Hepatocyte (in vitro differentiated cells): ENCODE data around the gene FBXO10.

Experiments used
- EZH2 ChIP-seq: fragments of 200-600 bp; sonication (generic); IDR thresholded peaks from 2 replicates; pipeline ENCODE4 v1.6.1; 2016; ENCODE audit warnings: antibody characterized with exemption, mild to moderate bottlenecking, borderline replicate concordance
- EZH2phosphoT487 ChIP-seq: fragments of 200-600 bp; sonication (generic); IDR thresholded peaks from one replicate; pipeline ENCODE4 v1.6.1; 2018; ENCODE audit warnings: antibody characterized with exemption, mild to moderate bottlenecking, low read depth, moderate library complexity; ENCODE audit not compliant: unreplicated experiment, severe bottlenecking
- TF ChIP-seq, protein P1 (sequence below): fragments of 200-600 bp; sonication (generic); IDR thresholded peaks from 2 replicates; pipeline ENCODE4 v1.5.1; 2016; ENCODE audit warnings: antibody characterized with exemption, mild to moderate bottlenecking; ENCODE audit not compliant: poor library complexity

DNA sequence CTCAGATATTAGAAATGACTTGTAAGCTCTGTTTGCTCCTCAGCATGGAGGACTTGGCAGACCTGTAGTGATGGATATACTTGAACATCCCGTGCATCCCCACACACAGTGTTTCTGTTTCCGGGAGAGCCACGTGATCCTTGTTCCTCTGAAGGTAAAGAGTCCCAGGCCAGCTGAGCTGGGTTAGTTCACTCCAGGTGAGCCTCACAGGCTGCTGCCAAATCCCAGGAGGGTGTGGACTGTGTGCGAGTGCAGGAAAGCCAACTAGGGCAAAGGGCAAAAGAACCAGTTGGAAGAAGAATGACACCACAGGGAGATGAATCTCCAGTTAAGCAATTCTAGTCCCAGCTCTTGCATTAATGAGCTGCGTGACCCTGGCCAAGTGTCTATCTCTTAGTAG lies 26.6 kb upstream of the FBXO10 start:
- TF ChIP-seq, protein P1, sequence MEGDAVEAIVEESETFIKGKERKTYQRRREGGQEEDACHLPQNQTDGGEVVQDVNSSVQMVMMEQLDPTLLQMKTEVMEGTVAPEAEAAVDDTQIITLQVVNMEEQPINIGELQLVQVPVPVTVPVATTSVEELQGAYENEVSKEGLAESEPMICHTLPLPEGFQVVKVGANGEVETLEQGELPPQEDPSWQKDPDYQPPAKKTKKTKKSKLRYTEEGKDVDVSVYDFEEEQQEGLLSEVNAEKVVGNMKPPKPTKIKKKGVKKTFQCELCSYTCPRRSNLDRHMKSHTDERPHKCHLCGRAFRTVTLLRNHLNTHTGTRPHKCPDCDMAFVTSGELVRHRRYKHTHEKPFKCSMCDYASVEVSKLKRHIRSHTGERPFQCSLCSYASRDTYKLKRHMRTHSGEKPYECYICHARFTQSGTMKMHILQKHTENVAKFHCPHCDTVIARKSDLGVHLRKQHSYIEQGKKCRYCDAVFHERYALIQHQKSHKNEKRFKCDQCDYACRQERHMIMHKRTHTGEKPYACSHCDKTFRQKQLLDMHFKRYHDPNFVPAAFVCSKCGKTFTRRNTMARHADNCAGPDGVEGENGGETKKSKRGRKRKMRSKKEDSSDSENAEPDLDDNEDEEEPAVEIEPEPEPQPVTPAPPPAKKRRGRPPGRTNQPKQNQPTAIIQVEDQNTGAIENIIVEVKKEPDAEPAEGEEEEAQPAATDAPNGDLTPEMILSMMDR = no peak
- TF ChIP-seq EZH2 (no peak), EZH2phosphoT487 (no peak)
